Erythroblast (primary cell): ENCODE results near the gene ZNF804A.

Source experiments
- DNase-seq, 2 experiments: peaks; one replicate each; lab custom pipeline; 2025; lab: John Stamatoyannopoulos, UW
- GATA1 ChIP-seq: IDR thresholded peaks from 2 replicates; pipeline ENCODE4 v1.6.1; 2011; ENCODE audit warnings: low read depth, mild to moderate bottlenecking, control low read depth, low read length, moderate library complexity
- POLR2A ChIP-seq: IDR thresholded peaks from 2 replicates; pipeline ENCODE4 v1.6.1; 2011; ENCODE audit warnings: mild to moderate bottlenecking, low read length

ZNF804A gene

GRCh38 chr2:184581391-184581790, 16.9 kb upstream of the ZNF804A start:
- peak; percentile 15 to 69 for DNase-seq
- TF ChIP-seq GATA1 = no peak
- no peak for TF ChIP-seq POLR2A

- DNase-seq = peak; percentile 16 to 38
- TF ChIP-seq POLR2A (no peak), GATA1 (no peak)
Measured at GRCh38 chr2:184589261-184589660, 9.1 kb upstream of the ZNF804A start.

GRCh38 chr2:184596819-184597411, 1.4 kb upstream of the ZNF804A start:
- TF ChIP-seq GATA1 (no peak), POLR2A (no peak)
- peak; percentile 17 to 21 for DNase-seq

GRCh38 chr2:184597571-184597991, 748 bp upstream of the ZNF804A start:
- no peak for TF ChIP-seq GATA1
- TF ChIP-seq POLR2A = no peak
- peak; percentile 40 to 43 for DNase-seq

GRCh38 chr2:184598002-184598315, 370 bp upstream of the ZNF804A start:
- TF ChIP-seq GATA1 (no peak), POLR2A (no peak)
- no peak for DNase-seq

GRCh38 chr2:184599054-184599871, 934 bp downstream of the ZNF804A start:
- DNase-seq = peak; percentile 30 to 40
- TF ChIP-seq POLR2A = no peak
- no peak for TF ChIP-seq GATA1

- TF ChIP-seq GATA1 = no peak
- peak; percentile 23 for TF ChIP-seq POLR2A
- no peak for DNase-seq
Measured at GRCh38 chr2:184599872-184600222, 1.5 kb downstream of the ZNF804A start.

- TF ChIP-seq POLR2A (no peak), GATA1 (no peak)
- DNase-seq = no peak
Measured at GRCh38 chr2:184602734-184603133, 4.4 kb downstream of the ZNF804A start.

- TF ChIP-seq GATA1 (no peak), POLR2A (no peak)
- no peak for DNase-seq
Measured at GRCh38 chr2:184610891-184611290, 12.6 kb downstream of the ZNF804A start.

- peak; percentile 44 to 52 for DNase-seq
- TF ChIP-seq GATA1 (no peak), POLR2A (no peak)
Measured at GRCh38 chr2:184611361-184612085, 13.2 kb downstream of the ZNF804A start.

- DNase-seq = no peak
- TF ChIP-seq POLR2A (no peak), GATA1 (no peak)
Measured at GRCh38 chr2:184620367-184620766, 22.0 kb downstream of the ZNF804A start.

GRCh38 chr2:184624311-184624710, 26.0 kb downstream of the ZNF804A start:
- no peak for DNase-seq
- no peak for TF ChIP-seq GATA1
- no peak for TF ChIP-seq POLR2A

GRCh38 chr2:184628051-184628450, 29.7 kb downstream of the ZNF804A start:
- TF ChIP-seq POLR2A = no peak
- no peak for TF ChIP-seq GATA1

GRCh38 chr2:184633726-184634125, 35.4 kb downstream of the ZNF804A start:
- TF ChIP-seq GATA1 = no peak
- no peak for TF ChIP-seq POLR2A
- peak in 1 of 2 experiments; percentile 20 for DNase-seq

More at GRCh38 chr2:184628051-184628450, 29.7 kb downstream of the ZNF804A start:
- DNase-seq = no peak
